Small intestine (tissue), 7 donors: Measurements from ENCODE around the gene RBPJL. TPM values are rescaled to one million over a fixed set of nuclear protein-coding genes. Genes with fewer than 3 reads are reported as not detected.

ENCODE experiments used
- DNase-seq, 2 donors: peaks; one replicate each; pipeline versions ENCODE4 v3.0.0 to v3.0.0-alpha.2; 2013
- FAIRE-seq: peaks from 2 replicates; lab custom pipeline; 2012; peaks lifted over from hg19 to GRCh38; lab: Jason Lieb, UNC
- H3K27ac ChIP-seq, 3 donors: one replicate each; pipeline ENCODE4 v1.5.1; 2013; ENCODE audit warnings: low read length in 2 of 3, mild to moderate bottlenecking in 2 of 3, control low read depth in 1 of 3, inconsistent platforms in 1 of 3, low read depth in 1 of 3, moderate library complexity in 1 of 3
- H3K27me3 ChIP-seq, 3 donors: one replicate each; pipeline ENCODE4 v1.6.1; 2013; ENCODE audit warnings: low read length in 3 of 3, inconsistent platforms in 1 of 3; ENCODE audit not compliant: control insufficient read depth in 3 of 3, insufficient read depth in 3 of 3
- H3K36me3 ChIP-seq, 3 donors: one replicate each; pipeline ENCODE4 v1.6.1; 2013; ENCODE audit warnings: low read length in 3 of 3, inconsistent platforms in 1 of 3, low read depth in 1 of 3, mild to moderate bottlenecking in 1 of 3, moderate library complexity in 1 of 3; ENCODE audit not compliant: control insufficient read depth in 3 of 3, insufficient read depth in 2 of 3
- H3K4me1 ChIP-seq, 3 donors: one replicate each; pipeline ENCODE4 v1.6.1; 2013; ENCODE audit warnings: low read length in 2 of 3, inconsistent platforms in 1 of 3, low read depth in 1 of 3, mild to moderate bottlenecking in 1 of 3, moderate library complexity in 1 of 3; ENCODE audit not compliant: control insufficient read depth in 3 of 3, insufficient read depth in 2 of 3
- H3K4me3 ChIP-seq, 3 donors: one replicate each; pipeline ENCODE4 v1.5.1; 2013; ENCODE audit warnings: low read length in 3 of 3, control low read depth in 1 of 3, inconsistent platforms in 1 of 3, low read depth in 1 of 3, mild to moderate bottlenecking in 1 of 3, moderate library complexity in 1 of 3
- H3K9me3 ChIP-seq, 2 donors: one replicate each; pipeline ENCODE4 v1.6.1; 2013; ENCODE audit warnings: low read depth in 1 of 2, low read length in 1 of 2; ENCODE audit not compliant: control insufficient read depth in 2 of 2, insufficient read depth in 1 of 2
- WGBS, 3 donors: extraction: QIAGEN DNeasy Blood & Tissue Kit; methylation state at CpG; one replicate each; pipeline ENCODE4 v1.1.7; 2013; 5-methylcytosine and 5-hydroxymethylcytosine counted together
- polyA plus RNA-seq, 4 donors: library from polyadenylated mRNA; stranded (reverse) in 3 of 4; unstranded in 1 of 4; fragments of 200-250 nt in 3 of 4; fragments of 120-200 nt in 1 of 4; gene quantifications; one replicate each; pipeline versions ENCODE4 v1.2.1 to v1.2.3, GENCODE V29; 2013
- donor health status: healthy with polysubstance abuse.
- donor health status: control.
- donor health status: control.
- donor health status: Bipolar disorder and iron deficiency.
- donor health status: healthy.

Gene RBPJL
- polyA plus RNA-seq, 4 donors, result 0.04 to 1.4 TPM; not detected in 2

- H3K4me1 ChIP-seq, result peaks cover 6 to 46% (median 13%) of the 10 kb centered on the region in 3 donors
- 21 to 46% (median 39%) methylated on average over 9 of the region's 9 CpGs for WGBS, 3 donors
- H3K36me3 ChIP-seq, result no peaks in the 10 kb centered on the region
- no peaks in the 10 kb centered on the region for H3K9me3 ChIP-seq
- peak overlapping the region in 2 of 3 donors; percentile 7 to 55 for H3K27ac ChIP-seq
- FAIRE-seq, result no peak
- no peaks in the 10 kb centered on the region for H3K27me3 ChIP-seq
- no peak overlapping the region for H3K4me3 ChIP-seq
- peak in 1 of 2 donors; percentile 68 for DNase-seq
Measured at GRCh38 chr20:45359406-45360148, 52.9 kb downstream of the RBPJL start.

DNA sequence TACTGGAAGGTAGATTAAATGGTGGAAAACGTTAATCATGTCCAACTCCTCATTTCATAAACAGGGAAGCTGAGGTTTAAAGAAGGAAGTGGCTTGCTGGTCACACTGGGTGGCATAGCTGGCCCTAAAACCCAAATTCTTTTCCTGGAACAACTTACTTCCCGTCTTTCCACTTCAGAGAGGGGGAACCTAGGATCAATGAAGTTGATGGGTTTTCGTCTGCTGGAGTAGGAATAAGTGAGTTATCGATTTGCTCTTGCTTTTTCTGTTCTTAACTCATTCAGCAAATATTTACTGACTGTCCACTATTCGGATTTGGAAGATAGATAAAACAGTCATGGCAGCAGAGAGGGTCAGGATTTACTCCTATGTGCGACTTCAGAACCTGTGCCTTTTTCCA, 55.2 kb downstream of the RBPJL start:
- no peak for FAIRE-seq
- Histone ChIP-seq H3K4me3 (no peak overlapping the region), H3K36me3 (peaks cover 0 to 10% (median 6%) of the 10 kb centered on the region in 3 donors), H3K9me3 (no peaks in the 10 kb centered on the region), H3K27me3 (no peaks in the 10 kb centered on the region), H3K4me1 (peaks cover 5 to 43% (median 11%) of the 10 kb centered on the region in 3 donors), H3K27ac (no peak overlapping the region)
- DNase-seq, result no peak
- WGBS, 3 donors, result 66 to 74% (median 68%) methylated on average over 6 of the region's 6 CpGs

DNA sequence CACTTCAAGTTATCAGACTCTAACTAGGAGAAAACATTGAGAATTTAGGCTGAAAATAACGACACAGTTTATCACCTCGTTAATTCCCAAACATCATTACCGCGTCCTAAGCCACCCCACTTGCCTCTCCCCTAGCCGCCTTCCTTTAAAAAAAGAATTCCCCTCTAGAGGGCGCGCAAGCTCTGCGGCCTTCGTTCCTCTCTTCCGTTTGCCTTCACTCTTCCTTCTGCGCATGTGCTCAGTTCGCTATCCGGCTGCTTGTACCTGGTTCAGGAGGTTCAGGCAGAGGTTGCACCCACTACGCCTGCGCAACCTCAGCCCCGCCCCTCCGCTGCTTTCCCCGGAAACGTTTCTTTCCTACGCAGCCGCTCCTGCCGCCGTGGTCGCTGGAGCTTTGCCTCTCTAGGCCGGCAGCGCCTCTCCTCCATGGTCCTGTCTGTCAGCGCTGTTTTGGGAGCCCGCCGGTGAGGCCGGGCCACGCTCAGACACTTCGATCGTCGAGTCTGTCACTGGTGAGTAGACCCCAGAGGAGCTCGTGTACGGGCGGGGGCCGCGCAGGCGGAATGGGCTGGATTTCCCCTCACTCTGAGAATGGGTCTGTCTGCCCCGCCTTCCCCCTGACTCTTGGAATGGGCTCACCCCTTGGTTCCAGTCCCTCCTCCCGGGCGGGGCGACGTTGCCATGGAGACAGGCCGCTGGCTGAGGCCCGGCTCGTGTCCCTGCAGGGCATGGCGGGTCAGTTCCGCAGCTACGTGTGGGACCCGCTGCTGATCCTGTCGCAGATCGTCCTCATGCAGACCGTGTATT, 56.4 kb downstream of the RBPJL start, which contains the start of gene SYS1:
TSS of gene SYS1 (plus strand) at position 353 of the 807 bp plus-strand sequence. CDS start at position 729, 376 bp downstream.
- peak; percentile 99 for DNase-seq
- Histone ChIP-seq H3K36me3 (peaks cover 4 to 22% (median 12%) of the 10 kb centered on the region in 3 donors), H3K9me3 (no peaks in the 10 kb centered on the region), H3K4me3 (peak within 1 kb of the TSS; percentile 81 to 91 (median 85)), H3K27ac (peak within 1 kb of the TSS; percentile 98 to 99 (median 99)), H3K27me3 (no peaks in the 10 kb centered on the region), H3K4me1 (peaks cover 2 to 40% (median 8%) of the 10 kb centered on the region in 3 donors)
- WGBS, 3 donors, result 0 to 1% (median 0%) methylated on average over 53 to 55 of the region's 55 CpGs
- FAIRE-seq, result no peak

GRCh38 chr20:45363611-45364492, 57.2 kb downstream of the RBPJL start:
- no peaks in the 10 kb centered on the region for H3K9me3 ChIP-seq
- FAIRE-seq, result no peak
- DNase-seq, result no peak
- peak overlapping the region in 2 of 3 donors; percentile 99 for H3K27ac ChIP-seq
- H3K4me3 ChIP-seq, result peak overlapping the region; percentile 81 to 91 (median 85)
- 17 to 20% (median 19%) methylated on average over 19 to 23 of the region's 23 CpGs for WGBS, 3 donors
- no peaks in the 10 kb centered on the region for H3K27me3 ChIP-seq
- H3K36me3 ChIP-seq, result peaks cover 4 to 27% (median 13%) of the 10 kb centered on the region in 3 donors
- peaks cover 2 to 32% (median 7%) of the 10 kb centered on the region in 3 donors for H3K4me1 ChIP-seq

- no peak overlapping the region for H3K4me3 ChIP-seq
- H3K27ac ChIP-seq, result no peak overlapping the region
Measured at GRCh38 chr20:45365444-45365970, 58.9 kb downstream of the RBPJL start.

DNA sequence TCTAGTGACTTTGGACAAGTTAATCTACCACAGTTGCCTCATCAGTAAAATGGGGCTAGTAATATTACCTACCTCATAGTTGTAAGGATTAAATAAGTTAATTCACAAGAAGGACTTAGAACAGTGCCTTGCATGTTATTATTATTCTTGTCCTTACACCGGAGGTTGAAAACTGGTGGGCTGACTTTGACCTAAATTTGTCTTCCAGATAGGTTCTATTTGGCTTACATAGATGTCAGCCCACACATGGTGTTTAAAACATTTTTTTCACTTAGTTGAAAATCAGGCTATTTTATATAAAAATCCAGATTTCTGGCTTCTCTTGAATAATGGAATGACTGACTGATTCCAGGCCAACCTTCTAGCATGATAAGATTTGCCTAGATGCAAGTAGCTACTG, 59.6 kb downstream of the RBPJL start:
- Histone ChIP-seq H3K27me3 (no peaks in the 10 kb centered on the region), H3K4me1 (peaks cover 0 to 24% (median 1%) of the 10 kb centered on the region in 3 donors), H3K9me3 (no peaks in the 10 kb centered on the region), H3K27ac (no peak overlapping the region), H3K4me3 (no peak overlapping the region), H3K36me3 (peaks cover 4 to 27% (median 13%) of the 10 kb centered on the region in 3 donors)
- no peak for DNase-seq
- WGBS, 3 donors, result 84 to 93% (median 88%) methylated on average over 1 of the region's 1 CpG
- FAIRE-seq, result no peak

More at GRCh38 chr20:45365444-45365970, 58.9 kb downstream of the RBPJL start:
- Histone ChIP-seq H3K36me3 (peaks cover 4 to 27% (median 13%) of the 10 kb centered on the region in 3 donors), H3K4me1 (peaks cover 0 to 24% (median 0%) of the 10 kb centered on the region in 3 donors), H3K9me3 (no peaks in the 10 kb centered on the region), H3K27me3 (no peaks in the 10 kb centered on the region)
- DNase-seq (no peak), FAIRE-seq (no peak)
- WGBS, 3 donors, result 94 to 96% (median 94%) methylated on average over 5 of the region's 5 CpGs

DNA sequence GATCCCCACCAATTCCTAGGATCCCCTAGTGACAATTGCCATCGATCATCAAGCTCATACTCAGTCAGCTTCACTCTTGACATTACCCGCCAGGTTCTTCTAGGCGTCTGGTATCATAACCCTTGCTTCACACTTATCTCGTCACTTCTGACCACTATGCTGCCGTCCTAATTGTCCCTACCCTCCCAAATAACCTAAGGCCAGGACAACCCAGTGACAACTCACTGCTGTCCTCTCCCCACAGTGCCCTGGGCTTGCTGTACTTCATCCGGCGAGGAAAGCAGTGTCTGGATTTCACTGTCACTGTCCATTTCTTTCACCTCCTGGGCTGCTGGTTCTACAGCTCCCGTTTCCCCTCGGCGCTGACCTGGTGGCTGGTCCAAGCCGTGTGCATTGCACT, 60.0 kb downstream of the RBPJL start:
- FAIRE-seq (no peak), DNase-seq (no peak)
- Histone ChIP-seq H3K36me3 (peaks cover 4 to 27% (median 13%) of the 10 kb centered on the region in 3 donors), H3K4me3 (no peak overlapping the region), H3K9me3 (no peaks in the 10 kb centered on the region), H3K27ac (no peak overlapping the region), H3K4me1 (peaks cover 0 to 23% (median 3%) of the 10 kb centered on the region in 3 donors), H3K27me3 (no peaks in the 10 kb centered on the region)
- 86 to 92% (median 89%) methylated on average over 11 of the region's 11 CpGs for WGBS, 3 donors
